Fibroblast of peridontal ligament (primary cell): ENCODE measurements around the gene C12orf60.

Source experiments
- DNase-seq: peaks from one replicate; pipeline ENCODE4 v3.0.0-alpha.2; 2010; ENCODE audit errors: extremely low read depth

The C12orf60 gene

GRCh38 chr12:14776236-14776961, 27.1 kb upstream of the C12orf60 start:
- peak; percentile 48 for DNase-seq

- peak; percentile 30 for DNase-seq
These were observed 26.2 kb upstream of the C12orf60 start for GRCh38 chr12:14777271-14777670.

GRCh38 chr12:14779834-14780233, 23.6 kb upstream of the C12orf60 start:
- DNase-seq: no peak

GRCh38 chr12:14780859-14781258, 22.6 kb upstream of the C12orf60 start:
- no peak for DNase-seq

- DNase-seq: no peak
These were observed 21.9 kb upstream of the C12orf60 start for GRCh38 chr12:14781563-14781962.

- DNase-seq: no peak
These were observed 20.7 kb upstream of the C12orf60 start for GRCh38 chr12:14782756-14783155.

- no peak for DNase-seq
These were observed 19.0 kb upstream of the C12orf60 start for GRCh38 chr12:14784471-14784870.

- DNase-seq: no peak
These were observed 17.9 kb upstream of the C12orf60 start for GRCh38 chr12:14785568-14785967.

- DNase-seq: no peak
These were observed 8.4 kb upstream of the C12orf60 start for GRCh38 chr12:14795028-14795448.

GRCh38 chr12:14802247-14802646, 1.2 kb upstream of the C12orf60 start:
- DNase-seq: peak; percentile 15

- DNase-seq: no peak
These were observed 804 bp upstream of the C12orf60 start for GRCh38 chr12:14802721-14803010.

- DNase-seq: no peak
These were observed 325 bp downstream of the C12orf60 start for GRCh38 chr12:14803830-14804160.

- DNase-seq: no peak
These were observed 6.9 kb downstream of the C12orf60 start for GRCh38 chr12:14810167-14810952.

GRCh38 chr12:14810953-14811483, 7.5 kb downstream of the C12orf60 start:
- no peak for DNase-seq

GRCh38 chr12:14811486-14811885, 8.0 kb downstream of the C12orf60 start:
- no peak for DNase-seq

- no peak for DNase-seq
These were observed 10.5 kb downstream of the C12orf60 start, which contains the start of gene SMCO3 for GRCh38 chr12:14814014-14814413. SMCO3 (minus strand) TSS chr12:14814182; CDS start chr12:14806680, 7,502 bp downstream.

- no peak for DNase-seq
These were observed 20.7 kb downstream of the C12orf60 start for GRCh38 chr12:14824012-14824634.

- DNase-seq: no peak
These were observed 21.8 kb downstream of the C12orf60 start for GRCh38 chr12:14825256-14825655.

- DNase-seq: no peak
These were observed 23.0 kb downstream of the C12orf60 start for GRCh38 chr12:14826491-14826890.

GRCh38 chr12:14827043-14827442, 23.6 kb downstream of the C12orf60 start:
- no peak for DNase-seq

GRCh38 chr12:14828892-14829291, 25.4 kb downstream of the C12orf60 start:
- DNase-seq: peak; percentile 24

GRCh38 chr12:14833336-14833735, 29.9 kb downstream of the C12orf60 start:
- no peak for DNase-seq

GRCh38 chr12:14833952-14834351, 30.5 kb downstream of the C12orf60 start:
- no peak for DNase-seq
